Mesothelial cell of epicardium (in vitro differentiated cells): ENCODE results near the gene VSX1. TPM values are rescaled to one million over a fixed set of nuclear protein-coding genes. Genes with fewer than 3 reads are reported as not detected.

Experiments
- DNase-seq, 2 experiments: peaks; one replicate each; pipeline ENCODE4 v3.0.0; 2021; ENCODE audit warnings: low spot score in 2 of 2; ENCODE audit not compliant: unreplicated experiment in 2 of 2
- H3K27ac Mint-ChIP-seq: 2 replicates; pipeline ENCODE4 v1.8.0; 2021; ENCODE audit warnings: mixed read lengths
- H3K27me3 Mint-ChIP-seq: 2 replicates; pipeline ENCODE4 v1.8.0; 2021; ENCODE audit warnings: low read depth, mixed read lengths
- H3K36me3 Mint-ChIP-seq: 2 replicates; pipeline ENCODE4 v1.8.0; 2021; ENCODE audit warnings: mixed read lengths
- H3K4me1 Mint-ChIP-seq: 2 replicates; pipeline ENCODE4 v1.8.0; 2021; ENCODE audit warnings: mixed read lengths
- H3K4me3 Mint-ChIP-seq: 2 replicates; pipeline ENCODE4 v1.8.0; 2021; ENCODE audit warnings: mild to moderate bottlenecking, moderate library complexity, mixed read lengths
- H3K9me3 Mint-ChIP-seq: 2 replicates; pipeline ENCODE4 v1.8.0; 2021; ENCODE audit warnings: mixed read lengths
- CTCF ChIP-seq: fragments of 200-600 bp; sonication (generic); IDR thresholded peaks from one replicate; pipeline ENCODE4 v1.5.0; 2021; ENCODE audit warnings: antibody characterized with exemption; ENCODE audit not compliant: unreplicated experiment
- total RNA-seq: library from RNA; stranded (reverse); gene quantifications from 3 replicates; pipeline ENCODE4 v1.2.1, GENCODE V29; 2021

The VSX1 gene
- total RNA-seq, 1 donor from 2014 or later, result not detected

- no peaks in the 10 kb centered on the region for H3K36me3 Mint-ChIP-seq
- no peaks in the 10 kb centered on the region for H3K4me1 Mint-ChIP-seq
- H3K27ac Mint-ChIP-seq, result no peak overlapping the region
- no peak for TF ChIP-seq CTCF
- H3K27me3 Mint-ChIP-seq, result peaks cover 77% of the 10 kb centered on the region
- H3K4me3 Mint-ChIP-seq, result no peak overlapping the region
- no peaks in the 10 kb centered on the region for H3K9me3 Mint-ChIP-seq
- no peak for DNase-seq
Observed at GRCh38 chr20:25064561-25065071, 17.3 kb downstream of the VSX1 start.

DNA sequence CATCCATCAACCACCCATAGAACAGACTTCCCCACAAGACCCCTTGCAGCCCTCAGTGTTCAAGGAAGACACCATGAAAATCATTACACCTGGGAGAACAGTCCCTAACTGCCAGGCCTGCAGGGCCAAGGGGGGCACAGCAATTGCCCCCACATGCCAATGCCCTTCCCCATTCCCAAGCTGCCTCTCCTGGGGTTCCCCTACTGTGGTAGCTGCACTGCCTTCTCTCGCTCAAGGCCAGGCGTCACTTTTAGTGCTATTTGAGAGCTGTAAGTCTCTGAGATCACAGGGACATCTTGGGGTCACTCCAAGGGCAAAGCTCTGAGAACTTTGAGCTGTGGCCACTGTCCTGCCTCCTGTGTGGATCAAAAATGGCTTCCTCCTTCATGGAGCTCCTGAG lies 18.0 kb downstream of the VSX1 start:
- Mint-ChIP-seq H3K27ac (no peak overlapping the region), H3K4me1 (peaks cover 2% of the 10 kb centered on the region), H3K4me3 (no peak overlapping the region), H3K27me3 (peaks cover 77% of the 10 kb centered on the region), H3K36me3 (no peaks in the 10 kb centered on the region), H3K9me3 (no peaks in the 10 kb centered on the region)
- no peak for DNase-seq
- TF ChIP-seq CTCF, result no peak

DNA sequence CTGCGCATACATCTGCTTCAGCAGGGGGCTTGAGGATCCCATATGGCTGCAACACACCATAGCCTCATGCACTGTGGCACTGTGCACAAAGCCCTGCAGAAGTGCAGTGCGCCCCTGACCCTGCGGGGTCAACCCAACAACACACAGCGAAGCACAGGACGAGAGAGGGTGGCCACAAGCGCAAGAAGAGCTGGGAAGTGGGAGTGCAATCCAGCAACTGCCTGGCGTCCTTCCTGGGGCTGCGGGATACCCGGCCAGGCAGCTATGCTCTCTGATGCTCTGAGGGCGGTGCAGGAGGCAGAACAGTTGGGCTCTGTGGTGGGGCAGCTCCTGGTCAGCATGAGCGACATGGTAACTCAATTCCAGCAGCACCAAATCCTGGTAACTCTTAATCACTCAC lies 18.4 kb downstream of the VSX1 start:
- peaks cover 2% of the 10 kb centered on the region for H3K4me1 Mint-ChIP-seq
- TF ChIP-seq CTCF, result no peak

GRCh38 chr20:25062841-25063240 lies 19.1 kb downstream of the VSX1 start:
- Mint-ChIP-seq H3K4me3 (no peak overlapping the region), H3K9me3 (no peaks in the 10 kb centered on the region), H3K27ac (no peak overlapping the region), H3K4me1 (peaks cover 2% of the 10 kb centered on the region), H3K36me3 (no peaks in the 10 kb centered on the region), H3K27me3 (peaks cover 85% of the 10 kb centered on the region)
- DNase-seq, result no peak
- TF ChIP-seq CTCF, result no peak

More for the DNA sequence above, 18.4 kb downstream of the VSX1 start:
- no peaks in the 10 kb centered on the region for H3K9me3 Mint-ChIP-seq
- no peak for DNase-seq
- no peak overlapping the region for H3K27ac Mint-ChIP-seq
- H3K36me3 Mint-ChIP-seq, result no peaks in the 10 kb centered on the region
- peaks cover 80% of the 10 kb centered on the region for H3K27me3 Mint-ChIP-seq
- no peak overlapping the region for H3K4me3 Mint-ChIP-seq

DNA sequence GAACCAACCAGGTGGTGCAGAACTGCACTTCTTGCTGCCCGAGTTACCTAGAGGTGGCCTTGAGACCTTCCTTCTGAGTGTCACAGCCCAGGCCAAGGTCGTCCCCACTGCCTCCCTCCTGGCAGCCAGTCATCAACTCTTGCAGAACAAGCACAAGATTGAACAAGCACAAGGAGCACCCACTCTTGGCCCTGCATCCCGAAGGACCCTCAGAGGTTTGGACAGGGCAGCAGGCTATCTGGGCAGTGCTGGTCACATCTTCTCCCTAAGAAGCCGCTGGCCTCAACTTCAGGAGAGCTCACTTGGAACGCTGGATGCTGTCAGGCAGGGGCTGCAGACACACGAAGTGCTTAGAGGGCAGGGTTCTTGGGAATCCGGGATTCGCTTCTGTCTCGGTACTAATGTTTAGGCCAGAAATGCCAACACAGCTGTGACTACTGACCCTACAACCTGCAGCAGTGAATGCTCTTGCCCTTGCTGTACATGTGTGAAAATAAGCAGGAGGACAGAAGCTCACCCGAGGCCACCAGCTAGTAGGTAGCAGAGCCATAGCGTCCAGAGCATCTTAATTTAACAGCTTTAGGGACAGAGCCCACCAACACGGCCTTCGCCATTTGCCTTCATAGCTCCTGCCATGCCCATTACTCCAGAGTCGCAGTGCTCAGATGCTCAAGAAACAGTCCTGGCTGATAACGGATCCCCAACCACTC lies 20.0 kb downstream of the VSX1 start:
- Mint-ChIP-seq H3K9me3 (no peaks in the 10 kb centered on the region), H3K27me3 (peaks cover 92% of the 10 kb centered on the region), H3K4me1 (peaks cover 2% of the 10 kb centered on the region), H3K27ac (no peak overlapping the region), H3K4me3 (no peak overlapping the region), H3K36me3 (no peaks in the 10 kb centered on the region)
- no peak for DNase-seq
- TF ChIP-seq CTCF, result no peak
